ENCODE data around the gene PRSS36.
A peak's percentile ranks its signal among the peaks of the same experiment; 100 is the strongest.
"Not testable (repeated sequence)": the region's sequence is repeated elsewhere in the genome, so short reads cannot be mapped to it uniquely, and the experiment has no call there.

Gene PRSS36

GRCh38 chr16:31168848-31169247 is 19.0 kb upstream of the PRSS36 start:
- Mint-ChIP-seq H3K9me3 (no peaks in the 10 kb centered on the region), H3K27ac (no peak overlapping the region), H3K4me3 (no peak overlapping the region), H3K27me3 (no peaks in the 10 kb centered on the region), H3K36me3 (no peaks in the 10 kb centered on the region), H3K4me1 (no peaks in the 10 kb centered on the region)
- no peak for ATAC-seq

- H3K36me3 Mint-ChIP-seq, result no peaks in the 10 kb centered on the region
- no peaks in the 10 kb centered on the region for H3K9me3 Mint-ChIP-seq
- H3K4me1 Mint-ChIP-seq, result no peaks in the 10 kb centered on the region
- no peak overlapping the region for H3K4me3 Mint-ChIP-seq
- no peaks in the 10 kb centered on the region for H3K27me3 Mint-ChIP-seq
- no peak overlapping the region for H3K27ac Mint-ChIP-seq
- ATAC-seq, result no peak
These were observed 17.4 kb upstream of the PRSS36 start for GRCh38 chr16:31167315-31167714.

GRCh38 chr16:31157136-31157535 is 7.3 kb upstream of the PRSS36 start:
- H3K4me1 Mint-ChIP-seq, result peaks cover 7% of the 10 kb centered on the region
- H3K9me3 Mint-ChIP-seq, result no peaks in the 10 kb centered on the region
- H3K36me3 Mint-ChIP-seq, result no peaks in the 10 kb centered on the region
- ATAC-seq, result peak; percentile 59
- no peaks in the 10 kb centered on the region for H3K27me3 Mint-ChIP-seq
- H3K4me3 Mint-ChIP-seq, result peak overlapping the region; percentile 18
- H3K27ac Mint-ChIP-seq, result no peak overlapping the region

DNA sequence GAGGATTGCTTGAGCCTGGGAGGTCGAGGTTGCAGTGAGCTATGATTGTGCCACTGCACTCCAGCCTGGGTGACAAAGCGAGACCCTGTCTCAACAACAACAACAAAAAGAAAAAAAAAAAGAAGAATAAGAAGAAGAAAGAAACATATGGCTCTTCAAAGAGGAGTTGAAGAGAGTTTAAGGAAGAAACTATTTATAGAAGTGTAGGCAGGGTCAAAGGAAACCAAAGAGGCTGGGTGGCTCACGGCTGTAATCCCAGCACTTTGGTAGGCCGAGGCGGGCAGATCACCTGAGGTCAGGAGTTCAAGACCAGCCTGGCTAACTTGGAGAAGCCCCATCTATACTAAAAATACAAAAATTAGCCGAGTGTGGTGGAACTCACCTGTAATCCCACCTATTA is 1.1 kb upstream of the PRSS36 start:
- ATAC-seq, H3K4me3 Mint-ChIP-seq, H3K9me3 Mint-ChIP-seq, H3K27me3 Mint-ChIP-seq, H3K36me3 Mint-ChIP-seq, H3K4me1 Mint-ChIP-seq, H3K27ac Mint-ChIP-seq: not testable (repeated sequence)

DNA sequence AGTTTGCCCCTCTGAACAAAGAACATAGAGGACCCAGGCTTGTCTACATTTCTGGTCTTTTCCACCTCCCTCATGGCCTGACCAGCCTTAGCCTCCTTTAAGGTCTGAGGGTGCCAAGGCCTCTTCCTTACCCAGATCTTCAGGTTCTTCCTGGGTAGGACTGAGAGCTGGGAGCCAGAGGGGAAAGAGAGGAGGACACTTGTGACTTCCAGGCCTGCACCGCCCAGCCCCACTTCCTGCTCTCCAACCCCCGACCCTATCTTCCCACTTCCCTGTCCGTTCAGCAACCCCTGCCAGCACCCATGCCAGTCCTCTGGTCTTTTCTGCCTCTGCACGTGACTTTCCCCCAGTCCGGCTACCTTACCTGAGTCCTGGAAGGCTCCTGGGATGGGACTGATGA is 534 bp downstream of the PRSS36 start:
- Mint-ChIP-seq H3K9me3 (no peaks in the 10 kb centered on the region), H3K27me3 (peaks cover 10% of the 10 kb centered on the region), H3K4me3 (no peak overlapping the region), H3K4me1 (peaks cover under 1% of the 10 kb centered on the region), H3K27ac (no peak overlapping the region), H3K36me3 (no peaks in the 10 kb centered on the region)
- no peak for ATAC-seq

GRCh38 chr16:31148896-31149295 is 970 bp downstream of the PRSS36 start:
- no peak overlapping the region for H3K27ac Mint-ChIP-seq
- H3K36me3 Mint-ChIP-seq, result no peaks in the 10 kb centered on the region
- ATAC-seq, result no peak
- peaks cover 4% of the 10 kb centered on the region for H3K4me1 Mint-ChIP-seq
- H3K4me3 Mint-ChIP-seq, result no peak overlapping the region
- no peaks in the 10 kb centered on the region for H3K9me3 Mint-ChIP-seq
- peaks cover 10% of the 10 kb centered on the region for H3K27me3 Mint-ChIP-seq

DNA sequence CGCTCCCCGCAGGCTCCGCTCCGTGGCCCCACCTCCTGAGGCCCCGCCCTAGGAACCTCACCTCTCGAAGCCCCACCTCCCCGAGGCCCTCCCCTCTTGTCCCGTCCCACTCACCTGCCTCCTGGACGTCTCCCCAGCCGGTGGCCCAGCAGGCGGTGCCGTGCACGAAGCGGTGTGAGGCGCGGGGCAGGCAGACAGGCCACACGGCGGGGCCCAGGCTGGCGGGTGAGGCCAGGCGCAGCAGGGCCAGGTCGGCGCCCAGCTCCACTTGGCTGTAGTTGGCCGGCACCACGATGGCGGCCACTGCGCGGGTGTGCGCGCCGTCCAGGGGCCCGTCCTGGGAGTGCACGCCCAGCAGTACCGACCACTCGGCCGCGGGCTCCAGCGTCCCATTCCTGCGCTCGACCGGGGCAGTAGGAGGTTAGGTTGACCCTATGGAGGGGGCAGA is 1.6 kb downstream of the PRSS36 start:
- H3K9me3 Mint-ChIP-seq, result no peaks in the 10 kb centered on the region
- H3K36me3 Mint-ChIP-seq, result no peaks in the 10 kb centered on the region
- no peak overlapping the region for H3K4me3 Mint-ChIP-seq
- peak; percentile 31 for ATAC-seq
- H3K27me3 Mint-ChIP-seq, result peaks cover 10% of the 10 kb centered on the region
- no peak overlapping the region for H3K27ac Mint-ChIP-seq
- peaks cover 10% of the 10 kb centered on the region for H3K4me1 Mint-ChIP-seq

DNA sequence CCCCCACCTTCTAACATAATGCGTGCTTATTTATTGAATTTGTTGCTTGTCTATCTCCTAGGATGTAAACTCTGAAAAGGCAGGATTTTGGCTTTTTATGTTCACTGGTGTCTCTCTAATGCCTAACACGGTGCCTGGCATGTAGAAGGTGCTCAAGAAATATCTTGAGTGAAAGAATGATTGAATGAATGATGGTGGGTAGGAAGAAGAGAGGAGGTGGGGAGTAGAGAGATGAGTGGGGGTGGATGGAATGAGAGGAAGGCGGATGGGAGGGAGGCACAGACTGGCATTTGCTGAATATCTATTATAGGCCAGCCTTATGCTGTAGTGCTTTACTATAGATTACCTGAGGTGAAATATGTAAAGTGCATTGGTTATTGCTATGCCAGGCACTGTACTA is 2.3 kb downstream of the PRSS36 start:
- Mint-ChIP-seq H3K4me1 (peaks cover 12% of the 10 kb centered on the region), H3K27me3 (peaks cover 10% of the 10 kb centered on the region), H3K9me3 (no peaks in the 10 kb centered on the region), H3K4me3 (no peak overlapping the region), H3K27ac (no peak overlapping the region), H3K36me3 (no peaks in the 10 kb centered on the region)
- no peak for ATAC-seq

DNA sequence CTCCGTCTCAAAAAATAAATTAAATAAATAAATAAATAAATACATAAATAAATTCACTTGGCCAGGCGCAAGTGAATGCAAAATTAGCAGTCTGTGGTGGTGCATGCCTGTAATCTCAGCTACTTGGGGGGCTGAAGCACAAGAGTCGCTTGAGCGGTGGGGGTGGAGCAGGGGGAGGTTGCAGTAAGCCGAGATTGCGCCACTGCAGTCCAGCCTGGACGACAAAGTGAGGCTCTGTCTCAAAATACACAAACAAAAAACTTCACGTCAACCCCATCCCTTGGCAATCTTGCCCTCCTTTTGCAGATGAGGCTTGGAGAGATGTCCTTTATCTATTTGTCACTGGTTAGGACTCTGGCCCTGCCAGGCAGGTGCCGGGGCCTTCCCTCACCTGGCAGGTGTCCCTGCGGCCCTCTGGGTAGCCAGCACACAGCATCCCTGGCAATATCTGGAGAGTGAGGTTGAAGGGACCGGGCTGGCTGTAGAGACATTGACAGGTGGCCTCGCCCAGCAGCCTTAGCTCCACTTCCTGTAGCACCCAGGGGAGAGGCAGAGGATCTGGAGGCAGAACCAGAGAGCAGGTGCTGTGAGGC is 4.4 kb downstream of the PRSS36 start:
- Mint-ChIP-seq H3K27me3 (peaks cover 10% of the 10 kb centered on the region), H3K36me3 (no peaks in the 10 kb centered on the region), H3K9me3 (no peaks in the 10 kb centered on the region), H3K4me1 (peaks cover 21% of the 10 kb centered on the region), H3K27ac (no peak overlapping the region), H3K4me3 (no peak overlapping the region)
- ATAC-seq, result no peak

DNA sequence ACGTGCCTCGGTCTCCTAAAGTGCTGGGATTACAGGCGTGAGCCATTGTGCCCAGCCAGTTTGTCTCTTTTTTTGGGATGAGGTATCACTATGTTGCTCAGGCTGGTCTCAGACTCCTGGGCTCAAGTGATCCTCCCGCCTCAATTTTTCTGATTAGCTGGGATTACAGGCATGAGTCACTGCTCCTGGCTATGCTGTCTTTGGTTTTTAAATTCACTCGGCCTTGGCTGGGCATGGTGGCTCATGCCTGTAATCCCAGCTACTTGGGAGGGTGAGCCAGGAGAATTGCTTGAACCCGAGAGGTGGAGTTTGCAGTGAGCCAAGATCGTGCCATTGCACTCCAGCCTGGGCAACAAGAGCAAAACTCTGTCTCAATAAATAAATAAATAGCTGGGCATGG is 5.4 kb downstream of the PRSS36 start:
- H3K36me3 Mint-ChIP-seq, ATAC-seq, H3K9me3 Mint-ChIP-seq, H3K4me3 Mint-ChIP-seq, H3K27me3 Mint-ChIP-seq: not testable (repeated sequence)
- Mint-ChIP-seq H3K27ac (peak overlapping the region; percentile 63), H3K4me1 (peaks cover 21% of the 10 kb centered on the region)

- H3K4me3 Mint-ChIP-seq, result peak overlapping the region; percentile 66
- ATAC-seq, result no peak
- peaks cover 21% of the 10 kb centered on the region for H3K4me1 Mint-ChIP-seq
- no peaks in the 10 kb centered on the region for H3K36me3 Mint-ChIP-seq
- H3K9me3 Mint-ChIP-seq, result no peaks in the 10 kb centered on the region
- peak overlapping the region; percentile 63 for H3K27ac Mint-ChIP-seq
- peaks cover 10% of the 10 kb centered on the region for H3K27me3 Mint-ChIP-seq
These were observed 6.1 kb downstream of the PRSS36 start for GRCh38 chr16:31143694-31144148.

DNA sequence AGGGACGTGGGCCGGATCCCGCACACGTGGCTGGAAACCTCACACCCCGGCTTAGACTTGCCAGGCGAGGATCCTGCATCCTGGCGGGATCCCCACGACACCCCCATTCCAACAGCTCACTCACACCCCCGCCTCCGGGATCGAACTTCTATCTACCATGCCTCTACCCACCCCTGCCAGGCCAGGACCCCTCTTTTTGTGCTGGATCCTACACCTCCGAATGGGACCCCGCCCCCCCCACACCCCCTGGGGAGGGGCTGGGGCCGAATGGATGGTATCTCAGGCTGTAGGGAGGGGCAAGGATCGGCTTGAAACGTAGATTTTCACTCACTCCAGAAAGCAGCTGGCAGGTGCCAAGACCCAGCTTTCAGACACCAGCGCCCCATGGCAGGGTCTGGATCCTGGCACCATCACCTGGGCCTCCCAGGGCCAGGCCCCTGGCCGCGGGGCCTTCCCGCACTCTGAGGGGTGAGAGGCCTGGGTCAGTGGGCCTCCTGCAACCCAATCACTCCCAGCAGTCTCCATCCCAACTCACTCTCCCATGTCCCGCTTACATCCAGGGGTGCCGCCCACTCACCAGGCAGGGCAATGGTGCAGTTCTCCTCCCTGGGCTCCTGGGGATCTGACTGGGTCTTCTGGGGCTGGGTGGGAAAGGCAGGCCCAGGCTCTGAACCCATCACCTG is 6.7 kb downstream of the PRSS36 start:
- Mint-ChIP-seq H3K27ac (peak overlapping the region; percentile 63), H3K27me3 (peaks cover 10% of the 10 kb centered on the region), H3K9me3 (no peaks in the 10 kb centered on the region), H3K4me3 (peak overlapping the region; percentile 66), H3K36me3 (no peaks in the 10 kb centered on the region), H3K4me1 (peaks cover 21% of the 10 kb centered on the region)
- ATAC-seq, result no peak

GRCh38 chr16:31142109-31143010 is 7.5 kb downstream of the PRSS36 start:
- ATAC-seq, result peak; percentile 96
- Mint-ChIP-seq H3K27me3 (peaks cover 10% of the 10 kb centered on the region), H3K36me3 (no peaks in the 10 kb centered on the region), H3K9me3 (no peaks in the 10 kb centered on the region), H3K4me1 (peaks cover 21% of the 10 kb centered on the region), H3K4me3 (peak overlapping the region; percentile 73), H3K27ac (peak overlapping the region; percentile 47)

DNA sequence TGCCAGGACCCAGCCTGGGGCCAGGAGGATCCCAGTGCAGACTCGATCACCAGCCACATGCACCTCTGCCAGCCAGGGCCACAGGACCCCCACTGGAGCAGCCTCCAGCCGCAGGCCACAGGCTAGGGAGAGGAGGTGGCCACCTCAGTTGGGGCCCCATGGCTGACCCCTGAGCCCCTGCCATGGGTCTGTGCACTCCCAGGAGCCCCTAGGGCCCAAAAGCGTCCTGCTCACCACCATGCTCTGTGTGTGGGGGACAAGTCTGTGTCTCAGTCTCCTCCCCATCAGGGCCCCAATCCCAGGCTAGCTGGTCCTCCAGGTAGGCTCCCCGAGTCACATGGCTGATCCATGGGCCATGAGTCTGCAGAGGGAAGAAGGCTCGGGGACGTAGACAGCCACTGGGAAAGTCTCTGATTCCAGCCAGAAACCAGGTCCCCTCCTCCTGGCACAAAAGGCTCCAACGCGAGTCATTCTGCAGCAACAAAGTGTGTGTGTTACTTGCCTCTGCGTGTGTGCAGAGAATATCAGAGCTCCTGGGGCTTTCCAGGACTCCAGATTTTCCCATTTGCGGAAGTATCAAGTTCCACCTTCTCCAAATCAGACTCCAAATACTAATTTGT is 8.3 kb downstream of the PRSS36 start:
- H3K36me3 Mint-ChIP-seq, result no peaks in the 10 kb centered on the region
- peaks cover 21% of the 10 kb centered on the region for H3K4me1 Mint-ChIP-seq
- no peaks in the 10 kb centered on the region for H3K9me3 Mint-ChIP-seq
- H3K4me3 Mint-ChIP-seq, result peak overlapping the region; percentile 73
- H3K27ac Mint-ChIP-seq, result peak overlapping the region; percentile 47
- ATAC-seq, result no peak
- H3K27me3 Mint-ChIP-seq, result peaks cover 10% of the 10 kb centered on the region

DNA sequence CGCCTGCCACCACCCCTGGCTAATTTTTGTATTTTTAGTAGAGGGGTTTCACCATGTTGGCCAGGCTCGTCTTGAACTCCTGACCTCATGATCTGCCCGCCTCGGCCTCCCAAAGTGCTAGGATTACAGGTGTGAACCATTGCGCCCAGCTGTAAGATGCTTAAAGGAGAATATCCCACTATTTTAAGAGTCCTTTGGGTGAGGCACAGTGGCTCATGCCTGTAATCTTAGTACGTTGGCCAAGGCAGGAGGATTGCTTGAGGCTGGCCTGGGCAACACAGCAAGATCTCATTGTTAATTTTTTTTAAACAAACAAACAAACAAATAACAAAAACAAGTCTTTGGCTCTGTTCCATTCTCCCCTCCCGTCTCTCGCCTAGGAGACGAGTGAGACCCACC is 8.8 kb downstream of the PRSS36 start:
- Mint-ChIP-seq H3K4me1 (peaks cover 21% of the 10 kb centered on the region), H3K27ac (peak overlapping the region; percentile 47)
- not testable (repeated sequence) for H3K9me3 Mint-ChIP-seq, H3K4me3 Mint-ChIP-seq, H3K36me3 Mint-ChIP-seq, ATAC-seq, H3K27me3 Mint-ChIP-seq
